Neural progenitor cell (in vitro differentiated cells): ENCODE measurements around the gene RBM26.

Experiments used
- EZH2 ChIP-seq: fragments of 200-600 bp; sonication (generic); IDR thresholded peaks from 2 replicates; pipeline ENCODE4 v1.6.1; 2017; ENCODE audit warnings: antibody characterized with exemption, mild to moderate bottlenecking, moderate library complexity
- EZH2phosphoT487 ChIP-seq: fragments of 200-600 bp; sonication (generic); IDR thresholded peaks from 2 replicates; pipeline ENCODE4 v1.6.1; 2017; ENCODE audit warnings: antibody characterized with exemption
- TF ChIP-seq, protein P1 (sequence below): fragments of 200-600 bp; sonication (generic); IDR thresholded peaks from 2 replicates; pipeline ENCODE4 v1.5.1; 2017; ENCODE audit warnings: antibody characterized with exemption, mild to moderate bottlenecking

DNA sequence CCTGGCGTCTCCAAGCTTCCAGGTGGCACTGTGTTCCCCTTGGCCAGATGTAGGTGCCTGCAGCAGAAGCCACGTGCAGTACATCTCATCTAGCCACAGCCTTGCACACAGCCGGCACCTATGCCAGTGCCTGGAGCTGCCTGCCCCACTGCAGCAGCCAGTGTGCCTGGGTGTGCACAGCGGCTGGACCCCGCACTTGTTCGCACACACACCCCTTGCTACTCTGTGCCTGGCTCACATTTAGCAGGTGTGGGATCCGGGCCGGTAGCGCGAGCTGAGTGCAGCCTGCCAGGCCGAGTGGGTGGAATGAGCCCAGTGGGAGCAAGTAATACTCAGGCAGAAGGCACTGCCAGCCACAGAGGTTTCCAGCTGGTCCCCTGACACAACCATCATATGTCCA, 26.9 kb upstream of the RBM26 start:
- no peak for TF ChIP-seq EZH2phosphoT487
- TF ChIP-seq, protein P1, sequence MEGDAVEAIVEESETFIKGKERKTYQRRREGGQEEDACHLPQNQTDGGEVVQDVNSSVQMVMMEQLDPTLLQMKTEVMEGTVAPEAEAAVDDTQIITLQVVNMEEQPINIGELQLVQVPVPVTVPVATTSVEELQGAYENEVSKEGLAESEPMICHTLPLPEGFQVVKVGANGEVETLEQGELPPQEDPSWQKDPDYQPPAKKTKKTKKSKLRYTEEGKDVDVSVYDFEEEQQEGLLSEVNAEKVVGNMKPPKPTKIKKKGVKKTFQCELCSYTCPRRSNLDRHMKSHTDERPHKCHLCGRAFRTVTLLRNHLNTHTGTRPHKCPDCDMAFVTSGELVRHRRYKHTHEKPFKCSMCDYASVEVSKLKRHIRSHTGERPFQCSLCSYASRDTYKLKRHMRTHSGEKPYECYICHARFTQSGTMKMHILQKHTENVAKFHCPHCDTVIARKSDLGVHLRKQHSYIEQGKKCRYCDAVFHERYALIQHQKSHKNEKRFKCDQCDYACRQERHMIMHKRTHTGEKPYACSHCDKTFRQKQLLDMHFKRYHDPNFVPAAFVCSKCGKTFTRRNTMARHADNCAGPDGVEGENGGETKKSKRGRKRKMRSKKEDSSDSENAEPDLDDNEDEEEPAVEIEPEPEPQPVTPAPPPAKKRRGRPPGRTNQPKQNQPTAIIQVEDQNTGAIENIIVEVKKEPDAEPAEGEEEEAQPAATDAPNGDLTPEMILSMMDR = no peak
- no peak for TF ChIP-seq EZH2
